CD4-positive, alpha-beta T cell (primary cell): ENCODE results near the gene CXCL17. TPM values are rescaled to one million over a fixed set of nuclear protein-coding genes. Genes with fewer than 3 reads are reported as not detected.

Experiments used
- ATAC-seq: fragments of 200-7000 bp; cut with Tn5 transposase; one replicate; pipeline ENCODE4 v1.10.0; 2022; ENCODE audit warnings: mild to moderate bottlenecking; ENCODE audit not compliant: poor library complexity
- CTCF ChIA-PET: fragments of 350-600 bp; sonication (Branson Sonifier 250); formaldehyde crosslinking; loops from one replicate; lab custom pipeline; 2021; ENCODE audit warnings: antibody characterized with exemption, inconsistent platforms; lab: Charles Lee
- POLR2A ChIA-PET: fragments of 350-600 bp; sonication (Branson Sonifier 250); formaldehyde crosslinking; loops from one replicate; lab custom pipeline; 2021; ENCODE audit warnings: antibody characterized with exemption, inconsistent platforms; lab: Charles Lee
- DNase-seq, 14 experiments: peaks; one replicate each; pipeline ENCODE4 v3.0.0-alpha.2; 2013 to 2020; ENCODE audit warnings: mixed read lengths in 2 of 14
- H3K27ac ChIP-seq, 2 donors: one replicate each; pipeline versions ENCODE4 v1.5.1 to v1.7.0; 2013; ENCODE audit warnings: low read length in 2 of 2, low read depth in 1 of 2, mild to moderate bottlenecking in 1 of 2
- H3K27me3 ChIP-seq, 2 experiments: 1 replicate in 1 of 2; 2 replicates in 1 of 2; pipeline versions ENCODE4 v1.6.1 to v1.7.0; 2013; ENCODE audit warnings: low read length in 2 of 2, control low read depth in 1 of 2, mild to moderate bottlenecking in 1 of 2, moderate library complexity in 1 of 2; ENCODE audit not compliant: insufficient read depth in 2 of 2, control insufficient read depth in 1 of 2
- H3K36me3 ChIP-seq: one replicate; pipeline ENCODE4 v1.6.1; 2013; ENCODE audit warnings: low read length, control low read depth; ENCODE audit not compliant: insufficient read depth
- H3K4me1 ChIP-seq: one replicate; pipeline ENCODE4 v1.6.1; 2013; ENCODE audit warnings: low read length, control low read depth; ENCODE audit not compliant: insufficient read depth
- H3K4me3 ChIP-seq: one replicate; pipeline ENCODE4 v1.5.1; 2013; ENCODE audit warnings: mild to moderate bottlenecking, low read length, moderate library complexity
- H3K9me3 ChIP-seq, 2 experiments: 1 replicate in 1 of 2; 2 replicates in 1 of 2; pipeline versions ENCODE4 v1.6.1 to v1.7.0; 2013; ENCODE audit warnings: low read length in 2 of 2, mild to moderate bottlenecking in 2 of 2, control low read depth in 1 of 2, moderate library complexity in 1 of 2; ENCODE audit not compliant: control insufficient read depth in 1 of 2, insufficient read depth in 1 of 2
- H3K27ac Mint-ChIP-seq: one replicate; pipeline ENCODE4 v1.8.0; 2020; ENCODE audit warnings: mixed read lengths
- H3K27me3 Mint-ChIP-seq: one replicate; pipeline ENCODE4 v1.8.0; 2021; ENCODE audit warnings: mixed read lengths
- H3K36me3 Mint-ChIP-seq: one replicate; pipeline ENCODE4 v1.8.0; 2021; ENCODE audit warnings: low read depth, mixed read lengths
- H3K4me1 Mint-ChIP-seq: one replicate; pipeline ENCODE4 v1.8.0; 2021; ENCODE audit warnings: low read depth, mixed read lengths
- H3K4me3 Mint-ChIP-seq: one replicate; pipeline ENCODE4 v1.8.0; 2020; ENCODE audit warnings: mild to moderate bottlenecking, mixed read lengths
- H3K9me3 Mint-ChIP-seq: one replicate; pipeline ENCODE4 v1.8.0; 2020; ENCODE audit warnings: mixed read lengths
- intact Hi-C, 2 experiments: fragments of 100-400 bp; cut with DNase I in 1 of 2; cut with micrococcal nuclease in 1 of 2; formaldehyde crosslinking; loops; one replicate each; pipeline versions ENCODE4 v1.15.1 to v1.9.0; 2023 to 2025; cut with DNase I, micrococcal nuclease
- total RNA-seq, 174 experiments: library from RNA in 2 of 174; stranded (reverse) in 2 of 174; gene quantifications; one replicate each; pipeline ENCODE4 v1.2.3 and lab custom pipeline; 2021 to 2026
- TF ChIP-seq, protein P1 (sequence below): fragments of 200-600 bp; IDR thresholded peaks from one replicate; pipeline ENCODE4 v1.8.0; 2022; ENCODE audit warnings: antibody characterized with exemption, mild to moderate bottlenecking

Gene CXCL17
- total RNA-seq, 2 experiments from 2014 or later = not detected

- Histone ChIP-seq H3K27ac (peak overlapping the region in 1 of 2 donors; percentile 40), H3K9me3 (no peaks in the 10 kb centered on the region), H3K4me1 (peaks cover 37% of the 10 kb centered on the region), H3K36me3 (peaks cover 15% of the 10 kb centered on the region), H3K27me3 (no peaks in the 10 kb centered on the region), H3K4me3 (peak overlapping the region; percentile 56)
- Mint-ChIP-seq H3K4me3 (peak overlapping the region; percentile 90), H3K36me3 (peaks cover 11% of the 10 kb centered on the region), H3K9me3 (no peaks in the 10 kb centered on the region), H3K27ac (peak overlapping the region; percentile 75), H3K27me3 (no peaks in the 10 kb centered on the region), H3K4me1 (peaks cover 46% of the 10 kb centered on the region)
- ATAC-seq (peak; percentile 68), DNase-seq (peak; percentile 63 to 90 (median 70))
- POLR2A ChIA-PET = interaction anchor here (0.6 to 1.9 kb wide), 4 partner anchors 22 to 269 kb away, joined by 3 to 9 read pairs (median 4); partner anchors contain the start of gene POU2F2
- TF ChIP-seq, protein P1, sequence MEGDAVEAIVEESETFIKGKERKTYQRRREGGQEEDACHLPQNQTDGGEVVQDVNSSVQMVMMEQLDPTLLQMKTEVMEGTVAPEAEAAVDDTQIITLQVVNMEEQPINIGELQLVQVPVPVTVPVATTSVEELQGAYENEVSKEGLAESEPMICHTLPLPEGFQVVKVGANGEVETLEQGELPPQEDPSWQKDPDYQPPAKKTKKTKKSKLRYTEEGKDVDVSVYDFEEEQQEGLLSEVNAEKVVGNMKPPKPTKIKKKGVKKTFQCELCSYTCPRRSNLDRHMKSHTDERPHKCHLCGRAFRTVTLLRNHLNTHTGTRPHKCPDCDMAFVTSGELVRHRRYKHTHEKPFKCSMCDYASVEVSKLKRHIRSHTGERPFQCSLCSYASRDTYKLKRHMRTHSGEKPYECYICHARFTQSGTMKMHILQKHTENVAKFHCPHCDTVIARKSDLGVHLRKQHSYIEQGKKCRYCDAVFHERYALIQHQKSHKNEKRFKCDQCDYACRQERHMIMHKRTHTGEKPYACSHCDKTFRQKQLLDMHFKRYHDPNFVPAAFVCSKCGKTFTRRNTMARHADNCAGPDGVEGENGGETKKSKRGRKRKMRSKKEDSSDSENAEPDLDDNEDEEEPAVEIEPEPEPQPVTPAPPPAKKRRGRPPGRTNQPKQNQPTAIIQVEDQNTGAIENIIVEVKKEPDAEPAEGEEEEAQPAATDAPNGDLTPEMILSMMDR = peak; percentile 77
- CTCF ChIA-PET = interaction anchor here (0.8 to 2.1 kb wide), 8 partner anchors 14 to 300 kb away, joined by 3 to 16 read pairs (median 3); no protein-coding TSS in a partner anchor
- intact Hi-C loops = loop anchor here (1.0 to 10.0 kb wide), 2 partner anchors 287 to 293 kb away; no protein-coding TSS in a partner anchor
Measured at GRCh38 chr19:42401365-42402303, 41.1 kb downstream of the CXCL17 start.

- no peaks in the 10 kb centered on the region for H3K27me3 Mint-ChIP-seq
- H3K4me3 ChIP-seq = no peak overlapping the region
- no peak overlapping the region for H3K27ac ChIP-seq
- peaks cover 7% of the 10 kb centered on the region for H3K36me3 ChIP-seq
- intact Hi-C loops = loop anchor here in 1 of 2 experiments (10.0 kb wide), 1 partner anchor 286 kb away; no protein-coding TSS in a partner anchor
- H3K27ac Mint-ChIP-seq = peak overlapping the region; percentile 49
- H3K9me3 Mint-ChIP-seq = no peaks in the 10 kb centered on the region
- peaks cover 51% of the 10 kb centered on the region for H3K4me1 Mint-ChIP-seq
- H3K36me3 Mint-ChIP-seq = peaks cover 4% of the 10 kb centered on the region
- H3K4me3 Mint-ChIP-seq = peak overlapping the region; percentile 62
- DNase-seq = no peak
- no peaks in the 10 kb centered on the region for H3K9me3 ChIP-seq
- CTCF ChIA-PET = interaction anchor here (1.1 kb wide), 1 partner anchor 13 kb away, joined by 3 read pairs; no protein-coding TSS in a partner anchor
- TF ChIP-seq, protein P1 = no peak
- ATAC-seq = no peak
- POLR2A ChIA-PET = interaction anchor here (0.6 to 1.9 kb wide), 3 partner anchors 23 to 605 kb away, joined by 3 to 9 read pairs (median 5); partner anchors contain the start of gene POU2F2
- H3K27me3 ChIP-seq = no peaks in the 10 kb centered on the region
- H3K4me1 ChIP-seq = peaks cover 42% of the 10 kb centered on the region
Measured at GRCh38 chr19:42400404-42400803, 42.3 kb downstream of the CXCL17 start.
